Mesothelial cell of epicardium (in vitro differentiated cells): ENCODE data around the gene SEMG2. TPM values are rescaled to one million over a fixed set of nuclear protein-coding genes. Genes with fewer than 3 reads are reported as not detected.

Source experiments
- DNase-seq, 2 experiments: peaks; one replicate each; pipeline ENCODE4 v3.0.0; 2021; ENCODE audit warnings: low spot score in 2 of 2; ENCODE audit not compliant: unreplicated experiment in 2 of 2
- H3K27ac Mint-ChIP-seq: 2 replicates; pipeline ENCODE4 v1.8.0; 2021; ENCODE audit warnings: mixed read lengths
- H3K27me3 Mint-ChIP-seq: 2 replicates; pipeline ENCODE4 v1.8.0; 2021; ENCODE audit warnings: low read depth, mixed read lengths
- H3K36me3 Mint-ChIP-seq: 2 replicates; pipeline ENCODE4 v1.8.0; 2021; ENCODE audit warnings: mixed read lengths
- H3K4me1 Mint-ChIP-seq: 2 replicates; pipeline ENCODE4 v1.8.0; 2021; ENCODE audit warnings: mixed read lengths
- H3K4me3 Mint-ChIP-seq: 2 replicates; pipeline ENCODE4 v1.8.0; 2021; ENCODE audit warnings: mild to moderate bottlenecking, moderate library complexity, mixed read lengths
- H3K9me3 Mint-ChIP-seq: 2 replicates; pipeline ENCODE4 v1.8.0; 2021; ENCODE audit warnings: mixed read lengths
- total RNA-seq: library from RNA; stranded (reverse); gene quantifications from 3 replicates; pipeline ENCODE4 v1.2.1, GENCODE V29; 2021
- TF ChIP-seq, protein P1 (sequence below): fragments of 200-600 bp; sonication (generic); IDR thresholded peaks from one replicate; pipeline ENCODE4 v1.5.0; 2021; ENCODE audit warnings: antibody characterized with exemption; ENCODE audit not compliant: unreplicated experiment

The SEMG2 gene
- total RNA-seq, 1 donor from 2014 or later, result not detected

DNA sequence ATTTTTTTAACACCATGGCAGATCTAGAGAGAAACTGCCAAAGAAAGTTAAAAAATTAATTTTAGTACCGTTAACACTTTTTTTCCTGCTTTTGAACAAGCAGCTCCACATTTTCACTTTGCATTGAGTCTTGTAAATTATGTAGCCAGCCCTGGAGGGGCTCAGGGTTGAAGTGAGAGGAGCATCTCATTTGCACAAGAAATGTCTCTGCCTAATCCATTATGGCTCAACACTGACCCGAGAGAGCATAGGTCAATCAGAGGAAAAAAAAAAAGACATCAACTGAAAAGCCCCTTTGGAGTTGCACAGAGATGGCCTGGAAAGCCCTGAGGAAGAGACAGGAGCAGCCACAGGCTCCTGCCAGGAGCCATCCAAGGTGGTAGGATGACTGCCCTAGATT lies 37.5 kb downstream of the SEMG2 start:
- H3K4me1 Mint-ChIP-seq, result no peaks in the 10 kb centered on the region
- peaks cover 44% of the 10 kb centered on the region for H3K27me3 Mint-ChIP-seq
- TF ChIP-seq, protein P1, sequence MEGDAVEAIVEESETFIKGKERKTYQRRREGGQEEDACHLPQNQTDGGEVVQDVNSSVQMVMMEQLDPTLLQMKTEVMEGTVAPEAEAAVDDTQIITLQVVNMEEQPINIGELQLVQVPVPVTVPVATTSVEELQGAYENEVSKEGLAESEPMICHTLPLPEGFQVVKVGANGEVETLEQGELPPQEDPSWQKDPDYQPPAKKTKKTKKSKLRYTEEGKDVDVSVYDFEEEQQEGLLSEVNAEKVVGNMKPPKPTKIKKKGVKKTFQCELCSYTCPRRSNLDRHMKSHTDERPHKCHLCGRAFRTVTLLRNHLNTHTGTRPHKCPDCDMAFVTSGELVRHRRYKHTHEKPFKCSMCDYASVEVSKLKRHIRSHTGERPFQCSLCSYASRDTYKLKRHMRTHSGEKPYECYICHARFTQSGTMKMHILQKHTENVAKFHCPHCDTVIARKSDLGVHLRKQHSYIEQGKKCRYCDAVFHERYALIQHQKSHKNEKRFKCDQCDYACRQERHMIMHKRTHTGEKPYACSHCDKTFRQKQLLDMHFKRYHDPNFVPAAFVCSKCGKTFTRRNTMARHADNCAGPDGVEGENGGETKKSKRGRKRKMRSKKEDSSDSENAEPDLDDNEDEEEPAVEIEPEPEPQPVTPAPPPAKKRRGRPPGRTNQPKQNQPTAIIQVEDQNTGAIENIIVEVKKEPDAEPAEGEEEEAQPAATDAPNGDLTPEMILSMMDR, result no peak
- DNase-seq, result no peak
- H3K4me3 Mint-ChIP-seq, result no peak overlapping the region
- no peaks in the 10 kb centered on the region for H3K36me3 Mint-ChIP-seq
- no peaks in the 10 kb centered on the region for H3K9me3 Mint-ChIP-seq
- H3K27ac Mint-ChIP-seq, result no peak overlapping the region

DNA sequence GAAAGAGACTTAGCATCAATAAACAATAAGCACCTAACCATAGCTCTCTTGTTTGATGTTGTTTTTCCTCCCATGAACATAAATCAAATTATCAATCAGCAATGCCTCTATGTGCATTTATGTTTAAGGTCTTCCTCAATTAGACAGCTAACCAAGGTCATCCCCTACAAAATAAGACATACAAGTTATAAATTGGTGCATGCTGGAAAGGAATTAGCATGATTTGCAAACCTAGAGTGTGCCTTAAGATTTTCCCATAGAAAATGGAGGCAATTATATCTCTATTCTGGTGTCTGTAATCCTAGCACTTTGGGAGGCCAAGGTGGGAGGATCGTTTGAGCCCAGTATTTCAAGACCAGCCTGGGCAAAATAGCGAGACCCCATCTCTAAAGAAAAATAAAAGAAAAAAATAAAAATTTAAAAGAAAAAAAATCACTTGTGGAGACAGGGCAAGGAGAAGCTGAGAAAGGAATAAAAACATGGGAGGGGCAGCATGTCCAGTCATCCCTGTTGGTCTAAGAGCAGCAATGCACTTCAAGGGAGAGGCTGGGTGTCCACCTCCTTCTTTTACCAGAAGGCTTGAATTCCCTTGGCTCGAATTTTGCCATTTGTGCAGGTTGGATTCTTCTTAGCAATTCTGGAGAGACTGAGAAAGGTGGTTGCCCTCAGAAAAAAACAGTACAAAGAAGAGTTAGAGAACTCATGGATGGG lies 42.5 kb downstream of the SEMG2 start:
- Mint-ChIP-seq H3K9me3 (no peaks in the 10 kb centered on the region), H3K4me1 (no peaks in the 10 kb centered on the region), H3K4me3 (no peak overlapping the region), H3K27ac (no peak overlapping the region), H3K27me3 (peaks cover 55% of the 10 kb centered on the region), H3K36me3 (no peaks in the 10 kb centered on the region)
- DNase-seq, result no peak
- TF ChIP-seq, protein P1, result no peak

- DNase-seq, result no peak
- Mint-ChIP-seq H3K27ac (no peak overlapping the region), H3K4me3 (no peak overlapping the region), H3K9me3 (no peaks in the 10 kb centered on the region), H3K4me1 (no peaks in the 10 kb centered on the region), H3K36me3 (no peaks in the 10 kb centered on the region), H3K27me3 (peaks cover 47% of the 10 kb centered on the region)
- TF ChIP-seq, protein P1, result no peak
Observed at GRCh38 chr20:45266977-45267376, 45.8 kb downstream of the SEMG2 start.

GRCh38 chr20:45268531-45268930 lies 47.4 kb downstream of the SEMG2 start:
- Mint-ChIP-seq H3K36me3 (no peaks in the 10 kb centered on the region), H3K9me3 (no peaks in the 10 kb centered on the region), H3K4me1 (no peaks in the 10 kb centered on the region), H3K27me3 (peaks cover 41% of the 10 kb centered on the region), H3K27ac (no peak overlapping the region), H3K4me3 (no peak overlapping the region)
- no peak for DNase-seq
- TF ChIP-seq, protein P1, result no peak

- TF ChIP-seq, protein P1, result no peak
- Mint-ChIP-seq H3K4me1 (no peaks in the 10 kb centered on the region), H3K36me3 (no peaks in the 10 kb centered on the region), H3K9me3 (no peaks in the 10 kb centered on the region), H3K27me3 (peaks cover 45% of the 10 kb centered on the region), H3K27ac (no peak overlapping the region), H3K4me3 (no peak overlapping the region)
- no peak for DNase-seq
Observed at GRCh38 chr20:45269056-45269455, 47.9 kb downstream of the SEMG2 start.
